H9 (cell line): ENCODE data around the gene KDM4C. TPM values are rescaled to one million over a fixed set of nuclear protein-coding genes. Genes with fewer than 3 reads are reported as not detected.
A peak's percentile ranks its signal among the peaks of the same experiment; 100 is the strongest.
"Not testable (repeated sequence)": the region's sequence is repeated elsewhere in the genome, so short reads cannot be mapped to it uniquely, and the experiment has no call there.

ENCODE experiments used
- DNase-seq: peaks from one replicate; pipeline ENCODE4 v3.0.0-alpha.2; 2017
- H2AFZ ChIP-seq: one replicate; pipeline ENCODE4 v1.6.1; 2013; ENCODE audit warnings: mild to moderate bottlenecking, low read length, control low read depth, moderate library complexity
- H2AK5ac ChIP-seq: 2 replicates; pipeline ENCODE4 v1.6.1; 2013; ENCODE audit warnings: low read length, control low read depth, mixed read lengths; ENCODE audit not compliant: insufficient read length
- H2BK120ac ChIP-seq: one replicate; pipeline ENCODE4 v1.6.1; 2013; ENCODE audit warnings: low read depth, mild to moderate bottlenecking, low read length, control low read depth, inconsistent platforms; ENCODE audit not compliant: poor library complexity, severe bottlenecking
- H2BK12ac ChIP-seq: 2 replicates; pipeline ENCODE4 v1.6.1; 2013; ENCODE audit warnings: low read length, control low read depth, mixed read lengths, low read depth; ENCODE audit not compliant: insufficient read length
- H2BK15ac ChIP-seq: 2 replicates; pipeline ENCODE4 v1.6.1; 2013; ENCODE audit warnings: low read depth, low read length, control low read depth
- H2BK20ac ChIP-seq: one replicate; pipeline ENCODE4 v1.6.1; 2013; ENCODE audit warnings: low read depth, mild to moderate bottlenecking, low read length, control low read depth, inconsistent platforms; ENCODE audit not compliant: poor library complexity, severe bottlenecking
- H2BK5ac ChIP-seq: 2 replicates; pipeline ENCODE4 v1.6.1; 2013; ENCODE audit warnings: low read length, control low read depth, mixed read lengths; ENCODE audit not compliant: insufficient read length
- H3K14ac ChIP-seq: 2 replicates; pipeline ENCODE4 v1.6.1; 2013; ENCODE audit warnings: low read length, control low read depth; ENCODE audit not compliant: insufficient read depth
- H3K18ac ChIP-seq: 2 replicates; pipeline ENCODE4 v1.6.1; 2013; ENCODE audit warnings: low read depth, mild to moderate bottlenecking, mixed read lengths, low read length, control low read depth; ENCODE audit not compliant: insufficient read length
- H3K23ac ChIP-seq: 2 replicates; pipeline ENCODE4 v1.6.1; 2013; ENCODE audit warnings: low read length, control low read depth, mixed read lengths, low read depth; ENCODE audit not compliant: insufficient read length
- H3K23me2 ChIP-seq: 2 replicates; pipeline ENCODE4 v1.6.1; 2013; ENCODE audit warnings: low read depth, mild to moderate bottlenecking, mixed read lengths, low read length, control low read depth; ENCODE audit not compliant: insufficient read length, poor library complexity, severe bottlenecking
- H3K27ac ChIP-seq: 2 replicates; pipeline ENCODE4 v1.5.1; 2013; ENCODE audit warnings: low read length, control low read depth, mixed read lengths, low read depth; ENCODE audit not compliant: insufficient read length
- H3K27me3 ChIP-seq: 2 replicates; pipeline ENCODE4 v1.6.1; 2013; ENCODE audit warnings: low read length, control low read depth, inconsistent platforms; ENCODE audit not compliant: insufficient read depth
- H3K4ac ChIP-seq: 2 replicates; pipeline ENCODE4 v1.6.1; 2013; ENCODE audit warnings: low read depth, mild to moderate bottlenecking, control low read depth, inconsistent platforms, low read length, moderate library complexity
- H3K4me1 ChIP-seq: 2 replicates; pipeline ENCODE4 v1.6.1; 2013; ENCODE audit warnings: low read length, control low read depth, inconsistent platforms; ENCODE audit not compliant: insufficient read depth
- H3K4me2 ChIP-seq: 2 replicates; pipeline ENCODE4 v1.6.1; 2013; ENCODE audit warnings: low read length, control low read depth, mixed read lengths; ENCODE audit not compliant: insufficient read length, insufficient read depth
- H3K56ac ChIP-seq: 2 replicates; pipeline ENCODE4 v1.6.1; 2013; ENCODE audit warnings: low read depth, mild to moderate bottlenecking, mixed read lengths, low read length, control low read depth; ENCODE audit not compliant: insufficient read length
- H3K79me1 ChIP-seq: 2 replicates; pipeline ENCODE4 v1.6.1; 2013; ENCODE audit warnings: low read depth, mild to moderate bottlenecking, moderate library complexity, low read length, control low read depth, inconsistent platforms; ENCODE audit not compliant: insufficient read depth, poor library complexity, severe bottlenecking
- H3K79me2 ChIP-seq: 2 replicates; pipeline ENCODE4 v1.6.1; 2013; ENCODE audit warnings: low read length, control low read depth, inconsistent platforms; ENCODE audit not compliant: insufficient read depth
- H3K9ac ChIP-seq: 2 replicates; pipeline ENCODE4 v1.6.1; 2013; ENCODE audit warnings: low read length, control low read depth, mixed read lengths; ENCODE audit not compliant: insufficient read length; ENCODE audit errors: extremely low read depth
- H3K9me3 ChIP-seq: one replicate; pipeline ENCODE4 v1.6.1; 2013; ENCODE audit warnings: low read depth, low read length, inconsistent platforms; ENCODE audit not compliant: control insufficient read depth
- H3T11ph ChIP-seq: one replicate; pipeline ENCODE4 v1.6.1; 2013; ENCODE audit warnings: mild to moderate bottlenecking, low read length, control low read depth, inconsistent platforms
- H4K20me1 ChIP-seq: one replicate; pipeline ENCODE4 v1.6.1; 2013; ENCODE audit not compliant: control insufficient read depth, insufficient read length, insufficient read depth
- H4K5ac ChIP-seq: 2 replicates; pipeline ENCODE4 v1.6.1; 2013; ENCODE audit warnings: low read depth, mild to moderate bottlenecking, mixed read lengths, low read length, control low read depth; ENCODE audit not compliant: insufficient read length
- H4K8ac ChIP-seq: replicated peaks from 2 replicates; pipeline ENCODE4 v1.6.1; 2013; ENCODE audit warnings: low read length, control low read depth, mixed read lengths, low read depth; ENCODE audit not compliant: insufficient read length
- H4K91ac ChIP-seq: 2 replicates; pipeline ENCODE4 v1.6.1; 2013; ENCODE audit warnings: low read depth, mild to moderate bottlenecking, moderate library complexity, mixed read lengths, low read length, control low read depth; ENCODE audit not compliant: insufficient read length
- H3K27ac Mint-ChIP-seq, 3 experiments: 2 replicates in 2 of 3; 3 replicates in 1 of 3; pipeline ENCODE4 v1.8.0; 2020 to 2021; ENCODE audit warnings: mixed read lengths in 3 of 3, mild to moderate bottlenecking in 1 of 3, moderate library complexity in 1 of 3
- H3K27me3 Mint-ChIP-seq: 2 replicates; pipeline ENCODE4 v1.8.0; 2021; ENCODE audit warnings: low read depth, mild to moderate bottlenecking, moderate library complexity, mixed read lengths
- H3K36me3 Mint-ChIP-seq, 3 experiments: 2 replicates in 2 of 3; 3 replicates in 1 of 3; pipeline ENCODE4 v1.8.0; 2020 to 2021; ENCODE audit warnings: low read depth in 3 of 3, mixed read lengths in 3 of 3; ENCODE audit not compliant: insufficient read depth in 1 of 3
- H3K4me1 Mint-ChIP-seq, 2 experiments: 2 replicates each; pipeline ENCODE4 v1.8.0; 2020; ENCODE audit warnings: mixed read lengths in 2 of 2
- H3K4me3 Mint-ChIP-seq, 2 experiments: 2 replicates in 1 of 2; 3 replicates in 1 of 2; pipeline ENCODE4 v1.8.0; 2020 to 2021; ENCODE audit warnings: mild to moderate bottlenecking in 2 of 2, mixed read lengths in 2 of 2, moderate library complexity in 1 of 2
- H3K9me3 Mint-ChIP-seq, 2 experiments: 2 replicates in 1 of 2; 3 replicates in 1 of 2; pipeline ENCODE4 v1.8.0; 2020; ENCODE audit warnings: mild to moderate bottlenecking in 2 of 2, mixed read lengths in 2 of 2, moderate library complexity in 1 of 2
- CTCF ChIP-seq: fragments of 200-600 bp; sonication (generic); conservative IDR thresholded peaks from 3 replicates; pipeline ENCODE4 v1.8.0; 2021; ENCODE audit warnings: antibody characterized with exemption, mild to moderate bottlenecking
- WGBS: extraction: QIAGEN DNeasy Blood & Tissue Kit; methylation state at CpG from one replicate; pipeline ENCODE4 v1.1.7; 2013; ENCODE audit warnings: missing lambda C conversion rate, low lambda C conversion rate, mixed read lengths; ENCODE audit not compliant: insufficient read length; ENCODE audit errors: extremely low coverage; 5-methylcytosine and 5-hydroxymethylcytosine counted together
- total RNA-seq: library from RNA; stranded (reverse); gene quantifications from 2 replicates; pipeline ENCODE4 v1.2.1, GENCODE V29; 2021

KDM4C gene
- total RNA-seq, 1 experiment from 2014 or later: 24.0 TPM

- Histone ChIP-seq H3K18ac (no peak overlapping the region), H2BK20ac (no peak overlapping the region), H2BK5ac (no peak overlapping the region), H3K27me3 (no peaks in the 10 kb centered on the region), H3K56ac (no peak overlapping the region), H3K23ac (no peak overlapping the region), H3K27ac (no peak overlapping the region), H3K14ac (0 out of 2 replicates have a peak overlapping the region, but pooled peaks have one; percentile 41), H3K79me1 (no peaks in the 10 kb centered on the region), H2BK120ac (no peak overlapping the region), H3T11ph (no peak overlapping the region), H2BK12ac (no peak overlapping the region), H3K4me2 (no peak overlapping the region), H3K4me1 (peaks cover 12% of the 10 kb centered on the region), H4K8ac (no peak overlapping the region), H3K23me2 (no peaks in the 10 kb centered on the region), H2AK5ac (no peak overlapping the region), H3K9ac (no peak overlapping the region), H3K9me3 (no peaks in the 10 kb centered on the region), H4K20me1 (no peaks in the 10 kb centered on the region), H2AFZ (no peak overlapping the region), H4K91ac (no peak overlapping the region), H2BK15ac (no peak overlapping the region), H3K4ac (no peak overlapping the region), H3K79me2 (peaks cover 3% of the 10 kb centered on the region; the same call in 1 of the 2 replicates), H4K5ac (no peak overlapping the region)
- WGBS: no CpG with 5 or more reads among the region's 8 CpGs
- peak; percentile 50 for DNase-seq
- Mint-ChIP-seq H3K9me3 (no peaks in the 10 kb centered on the region; a peak in 1 of 5 replicates), H3K27ac (peak overlapping the region; percentile 80 to 88 (median 84)), H3K4me3 (peak overlapping the region in 1 of 2 experiments; percentile 43; a peak in 3 of 5 replicates), H3K27me3 (no peaks in the 10 kb centered on the region), H3K36me3 (peaks cover 10 to 15% (median 10%) of the 10 kb centered on the region in 3 experiments; a peak in 6 of 7 replicates), H3K4me1 (peaks cover 24 to 39% of the 10 kb centered on the region in 2 experiments)
- TF ChIP-seq CTCF: no peak
Measured at GRCh38 chr9:6788162-6789016, 30.6 kb downstream of the KDM4C start.

- H3K27me3 Mint-ChIP-seq, H3K4me3 Mint-ChIP-seq, H3K79me2 ChIP-seq, H3K4me2 ChIP-seq, H3K9me3 Mint-ChIP-seq, H2BK12ac ChIP-seq, H2BK20ac ChIP-seq, H2BK15ac ChIP-seq, H2BK120ac ChIP-seq, H4K5ac ChIP-seq, H3T11ph ChIP-seq, H4K8ac ChIP-seq, H4K20me1 ChIP-seq, H3K27me3 ChIP-seq, H2AK5ac ChIP-seq, H3K4ac ChIP-seq, H2BK5ac ChIP-seq, H3K27ac ChIP-seq, H3K9me3 ChIP-seq, H4K91ac ChIP-seq, H2AFZ ChIP-seq, H3K23me2 ChIP-seq, H3K23ac ChIP-seq, H3K56ac ChIP-seq, DNase-seq, H3K79me1 ChIP-seq, H3K14ac ChIP-seq, H3K18ac ChIP-seq, H3K9ac ChIP-seq: not testable (repeated sequence)
- H3K4me1 ChIP-seq: peaks cover 12% of the 10 kb centered on the region
- WGBS: no CpG with 5 or more reads among the region's 9 CpGs
- Mint-ChIP-seq H3K36me3 (peaks cover 12 to 17% (median 13%) of the 10 kb centered on the region in 3 experiments), H3K27ac (peak overlapping the region in 1 of 3 experiments; percentile 84; a peak in 1 of 7 replicates), H3K4me1 (peaks cover 19 to 34% of the 10 kb centered on the region in 2 experiments)
Measured at GRCh38 chr9:6789017-6789338, 31.2 kb downstream of the KDM4C start.
